GM12878 (cell line): Measurements from ENCODE around the gene SLC44A4. TPM values are rescaled to one million over a fixed set of nuclear protein-coding genes. Genes with fewer than 3 reads are reported as not detected.

ENCODE experiments used
- CHD2 ChIP-seq: IDR thresholded peaks from 2 replicates; pipeline ENCODE4 v1.6.1; 2011; ENCODE audit warnings: low read depth, low read length, improper control_type of control experiment, borderline replicate concordance
- EGR1 ChIP-seq, 2 experiments: IDR thresholded peaks; 1 replicate in 1 of 2; 2 replicates in 1 of 2; pipeline ENCODE4 v1.6.1; 2011 to 2012; ENCODE audit warnings: low read depth in 2 of 2, low read length in 2 of 2, borderline replicate concordance in 1 of 2, mild to moderate bottlenecking in 1 of 2, moderate library complexity in 1 of 2
- EP300 ChIP-seq, 2 experiments: fragments of 150-350 bp in 1 of 2; IDR thresholded peaks; 2 replicates each; pipeline ENCODE4 v1.6.1; 2011 to 2012; ENCODE audit warnings: low read depth in 2 of 2, low read length in 2 of 2, borderline replicate concordance in 1 of 2, improper control_type of control experiment in 1 of 2, inconsistent platforms in 1 of 2; ENCODE audit not compliant: control insufficient read depth in 1 of 2
- ESRRA ChIP-seq: IDR thresholded peaks from 2 replicates; pipeline ENCODE4 v1.6.1; 2012; ENCODE audit warnings: mild to moderate bottlenecking, low read length, improper control_type of control experiment
- EZH2 ChIP-seq: IDR thresholded peaks from 2 replicates; pipeline ENCODE4 v1.6.1; 2012; ENCODE audit warnings: low read depth, mild to moderate bottlenecking, control low read depth, inconsistent platforms, low read length, borderline replicate concordance; ENCODE audit not compliant: control insufficient read depth
- GATAD2B ChIP-seq: fragments of 450-650 bp; conservative IDR thresholded peaks from 2 replicates; pipeline ENCODE4 v1.6.1; 2017; ENCODE audit warnings: low read depth, mild to moderate bottlenecking, moderate library complexity
- MYC ChIP-seq: IDR thresholded peaks from 2 replicates; pipeline ENCODE4 v1.6.1; 2011; ENCODE audit warnings: mild to moderate bottlenecking, low read length, moderate library complexity, inconsistent platforms; ENCODE audit not compliant: insufficient read depth, insufficient replicate concordance, insufficient read length, severe bottlenecking
- NBN ChIP-seq: fragments of 450-650 bp; IDR thresholded peaks from 2 replicates; pipeline ENCODE4 v1.6.1; 2016
- NFYA ChIP-seq: IDR thresholded peaks from 2 replicates; pipeline ENCODE4 v1.6.1; 2011; ENCODE audit warnings: low read depth, mild to moderate bottlenecking, low read length, improper control_type of control experiment, borderline replicate concordance
- NKRF ChIP-seq: fragments of 450-650 bp; conservative IDR thresholded peaks from 2 replicates; pipeline ENCODE4 v1.6.1; 2017; ENCODE audit warnings: mild to moderate bottlenecking, moderate library complexity
- PAX8 ChIP-seq: fragments of 450-650 bp; IDR thresholded peaks from 2 replicates; pipeline ENCODE4 v1.6.1; 2017; ENCODE audit warnings: mild to moderate bottlenecking, moderate library complexity
- PML ChIP-seq: IDR thresholded peaks from 2 replicates; pipeline ENCODE4 v1.6.1; 2012; ENCODE audit warnings: low read length, inconsistent platforms
- POU2F2 ChIP-seq: IDR thresholded peaks from 3 replicates; pipeline ENCODE4 v1.6.1; 2011; ENCODE audit warnings: low read depth, mild to moderate bottlenecking, low read length, borderline replicate concordance
- REST ChIP-seq: IDR thresholded peaks from 2 replicates; pipeline ENCODE4 v1.6.1; 2012; ENCODE audit warnings: mild to moderate bottlenecking, low read depth, low read length
- SREBF1 ChIP-seq: IDR thresholded peaks from 2 replicates; pipeline ENCODE4 v1.6.1; 2012; ENCODE audit warnings: mild to moderate bottlenecking, low read length
- STAT3 ChIP-seq: IDR thresholded peaks from 2 replicates; pipeline ENCODE4 v1.6.1; 2011; ENCODE audit warnings: low read depth, low read length, improper control_type of control experiment
- SUPT20H ChIP-seq: IDR thresholded peaks from 2 replicates; pipeline ENCODE4 v1.6.1; 2011; ENCODE audit warnings: low read depth, mild to moderate bottlenecking, low read length, moderate library complexity, borderline replicate concordance; ENCODE audit not compliant: control insufficient read depth
- SUZ12 ChIP-seq: fragments of 200-600 bp; sonication (generic); IDR thresholded peaks from one replicate; pipeline ENCODE4 v1.6.1; 2018; ENCODE audit warnings: antibody characterized with exemption, mild to moderate bottlenecking; ENCODE audit not compliant: unreplicated experiment
- TARDBP ChIP-seq: IDR thresholded peaks from 2 replicates; pipeline ENCODE4 v1.6.1; 2016; ENCODE audit warnings: borderline replicate concordance
- USF1 ChIP-seq: IDR thresholded peaks from 2 replicates; pipeline ENCODE4 v1.6.1; 2011; ENCODE audit warnings: borderline replicate concordance, low read depth, mild to moderate bottlenecking, moderate library complexity, mixed read lengths, low read length; ENCODE audit not compliant: insufficient read depth; ENCODE audit errors: extremely low read length
- WRNIP1 ChIP-seq: IDR thresholded peaks from 2 replicates; pipeline ENCODE4 v1.6.1; 2011; ENCODE audit warnings: low read depth, low read length, improper control_type of control experiment, borderline replicate concordance
- YBX1 ChIP-seq: fragments of 450-650 bp; IDR thresholded peaks from 2 replicates; pipeline ENCODE4 v1.6.1; 2016; ENCODE audit warnings: antibody characterized with exemption
- ZNF24 ChIP-seq: fragments of 450-650 bp; IDR thresholded peaks from 2 replicates; pipeline ENCODE4 v1.6.1; 2017; ENCODE audit warnings: antibody characterized with exemption, mild to moderate bottlenecking
- polyA plus RNA-seq, 11 experiments: library from polyadenylated mRNA; depleted of rRNA in 4 of 11; unstranded in 6 of 11; stranded (reverse) in 5 of 11; fragments of >200 nt; fragmentation: Nextera tagmentation in 4 of 11; fragmentation: Illumina TruSeq in 1 of 11; extraction: Ambion mirVana in 4 of 11; extraction: Trizol in 1 of 11; gene quantifications; 1 replicate in 1 of 11; 2 replicates in 10 of 11; pipeline versions ENCODE4 v1.2.1 to v1.2.3, GENCODE V29; 2011 to 2016; ENCODE audit warnings: inconsistent platforms in 2 of 11, missing spikeins in 2 of 11, low read depth in 1 of 11
- total RNA-seq, 4 experiments: library from RNA; depleted of rRNA in 3 of 4; stranded (reverse); fragments of >200 nt in 3 of 4; fragmentation: Illumina TruSeq in 1 of 4; extraction: Trizol in 1 of 4; gene quantifications; 2 replicates each; pipeline versions ENCODE4 v1.2.1 to v1.2.3, GENCODE V29; 2013 to 2021

The SLC44A4 gene
- total and polyA plus RNA-seq, 10 of the 15 experiments (the other 5 are each of a cell fraction or from before 2014, with no cell fraction given): 0.04 to 0.24 (median 0.15) TPM; not detected in 3

GRCh38 chr6:31862344-31863235 is 16.2 kb downstream of the SLC44A4 start, which contains the start of gene NEU1 (continued):
- TF ChIP-seq NKRF (peak; percentile 94), TARDBP (no peak), GATAD2B (no peak), USF1 (peak; percentile 92), SREBF1 (0 out of 2 replicates have a peak, but pooled peaks have one; percentile 39), MYC (no peak), POU2F2 (peak; percentile 83; the same call in 2 of the 3 replicates), PML (peak; percentile 96), CHD2 (peak; percentile 82), EP300 (IDR thresholded peaks at IDR 0.05; ENCODE audit: borderline replicate concordance in 1 of 2, control insufficient read depth in 1 of 2, low read depth in 2 of 2, low read length in 2 of 2) (peak in 1 of 2 experiments; percentile 13; a peak in 1 of 4 replicates), STAT3 (no peak), ESRRA (no peak), SUPT20H (no peak), REST (no peak; the same call in 1 of the 2 replicates), NFYA (no peak), WRNIP1 (no peak), SUZ12 (no peak), EGR1 (IDR thresholded peaks at IDR 0.05; ENCODE audit: borderline replicate concordance in 1 of 2, low read depth in 2 of 2, low read length in 2 of 2) (no peak), ZNF24 (no peak), PAX8 (no peak), EZH2 (no peak), NBN (0 out of 2 replicates have a peak, but pooled peaks have one; percentile 59), YBX1 (no peak)
